HepG2 (cell line): ENCODE results near the gene AGAP1. TPM values are rescaled to one million over a fixed set of nuclear protein-coding genes. Genes with fewer than 3 reads are reported as not detected.

ENCODE experiments used
- BCL3 ChIP-seq: sonication (generic); formaldehyde crosslinking; IDR thresholded peaks from 2 replicates; pipeline ENCODE4 v1.5.1; 2020; ENCODE audit warnings: mild to moderate bottlenecking, missing genetic modification reagents, moderate library complexity
- CHD4 ChIP-seq: fragments of 200-600 bp; sonication (generic); IDR thresholded peaks from 2 replicates; pipeline ENCODE4 v1.7.0; 2017; ENCODE audit warnings: mild to moderate bottlenecking, low read length, borderline replicate concordance
- FOXK1 ChIP-seq: sonication (generic); formaldehyde crosslinking; IDR thresholded peaks from 2 replicates; pipeline ENCODE4 v1.4.0; 2020; ENCODE audit warnings: low read depth, missing genetic modification reagents, borderline replicate concordance
- FOXO1 ChIP-seq: sonication (generic); formaldehyde crosslinking; IDR thresholded peaks from 2 replicates; pipeline ENCODE4 v1.4.0; 2020; ENCODE audit warnings: missing genetic modification reagents
- GMEB1 ChIP-seq: sonication (generic); formaldehyde crosslinking; IDR thresholded peaks from 2 replicates; pipeline ENCODE4 v1.5.1; 2020; ENCODE audit warnings: missing genetic modification reagents, mild to moderate bottlenecking, borderline replicate concordance
- IRX3 ChIP-seq: sonication (generic); formaldehyde crosslinking; IDR thresholded peaks from 2 replicates; pipeline ENCODE4 v1.8.1; 2023; ENCODE audit warnings: mild to moderate bottlenecking, low read depth, missing genetic modification reagents, borderline replicate concordance
- JUN ChIP-seq: sonication (generic); formaldehyde crosslinking; IDR thresholded peaks from 2 replicates; pipeline ENCODE4 v1.4.0; 2020; ENCODE audit warnings: mild to moderate bottlenecking, missing genetic modification reagents
- ZBTB34 ChIP-seq: sonication (generic); formaldehyde crosslinking; IDR thresholded peaks from 2 replicates; pipeline ENCODE4 v1.8.0; 2022; ENCODE audit warnings: mild to moderate bottlenecking, missing genetic modification reagents
- ZBTB39 ChIP-seq: sonication (generic); formaldehyde crosslinking; IDR thresholded peaks from 2 replicates; pipeline ENCODE4 v1.5.0; 2020; ENCODE audit warnings: missing genetic modification reagents
- ZNF580 ChIP-seq: IDR thresholded peaks from 2 replicates; pipeline ENCODE4 v1.6.1; 2016; ENCODE audit warnings: low read depth, borderline replicate concordance
- ZNF646 ChIP-seq: sonication (generic); formaldehyde crosslinking; IDR thresholded peaks from 2 replicates; pipeline ENCODE4 v1.9.0; 2021; ENCODE audit warnings: mild to moderate bottlenecking, missing genetic modification reagents
- polyA plus RNA-seq, 8 experiments: library from polyadenylated mRNA; depleted of rRNA in 3 of 8; stranded (reverse) in 7 of 8; unstranded in 1 of 8; fragments of >200 nt; fragmentation: Illumina TruSeq in 4 of 8; extraction: Trizol in 4 of 8; gene quantifications; 2 replicates each; pipeline versions ENCODE4 v1.2.1 to v1.2.3, GENCODE V29; 2011 to 2016; ENCODE audit warnings: low read depth in 4 of 8, missing spikeins in 1 of 8, mixed read lengths in 1 of 8; ENCODE audit not compliant: insufficient read depth in 1 of 8
- total RNA-seq, 5 experiments: library from RNA; depleted of rRNA; stranded (reverse); fragments of >200 nt; fragmentation: Illumina TruSeq; extraction: Trizol; gene quantifications; 2 replicates each; pipeline ENCODE4 v1.2.3, GENCODE V29; 2016; ENCODE audit warnings: low read depth in 1 of 5

AGAP1 gene
- total and polyA plus RNA-seq, 2 of the 13 experiments (the other 11 are each of a cell fraction or from before 2014, with no cell fraction given), result 21.2 to 32.7 TPM

GRCh38 chr2:235495373-235496238 is 1.8 kb downstream of the AGAP1 start (continued):
- TF ChIP-seq ZNF646 (CRISPR knock-in tag) (no peak), GMEB1 (CRISPR knock-in tag) (peak; percentile 41; the same call in 1 of the 2 replicates), BCL3 (CRISPR knock-in tag) (no peak; the same call in 1 of the 2 replicates), FOXK1 (CRISPR knock-in tag) (no peak), FOXO1 (CRISPR knock-in tag) (peak; percentile 35; the same call in 1 of the 2 replicates), CHD4 (no peak), ZNF580 (CRISPR knock-in tag) (no peak), ZBTB39 (CRISPR knock-in tag) (no peak), IRX3 (CRISPR knock-in tag) (no peak), ZBTB34 (CRISPR knock-in tag) (no peak), JUN (no peak)
